Mucosa of descending colon (tissue), 3 donors: ENCODE measurements around the gene SGSM2. TPM values are rescaled to one million over a fixed set of nuclear protein-coding genes. Genes with fewer than 3 reads are reported as not detected.

Experiments
- ATAC-seq: fragments of 200-7000 bp; cut with Tn5 transposase; one replicate; pipeline ENCODE4 v1.9.1; 2020; ENCODE audit warnings: mild to moderate bottlenecking, moderate library complexity
- DNase-seq, 3 donors: peaks; one replicate each; pipeline ENCODE4 v3.0.0-alpha.2; 2020
- H3K36me3 ChIP-seq: fragments of 200-600 bp; one replicate; pipeline ENCODE4 v1.8.0; 2021; ENCODE audit warnings: low read depth, mild to moderate bottlenecking
- H3K4me1 ChIP-seq: fragments of 200-600 bp; one replicate; pipeline ENCODE4 v1.8.0; 2021; ENCODE audit warnings: low read depth, mild to moderate bottlenecking
- H3K4me3 ChIP-seq: fragments of 200-600 bp; one replicate; pipeline ENCODE4 v1.8.0; 2021; ENCODE audit warnings: mild to moderate bottlenecking
- H3K9me3 ChIP-seq: fragments of 200-600 bp; one replicate; pipeline ENCODE4 v1.8.0; 2021; ENCODE audit warnings: mild to moderate bottlenecking
- CTCF ChIP-seq: fragments of 200-600 bp; IDR thresholded peaks from one replicate; pipeline ENCODE4 v1.8.0; 2022; ENCODE audit warnings: antibody characterized with exemption, mild to moderate bottlenecking
- intact Hi-C, 2 donors: fragments of 100-400 bp; cut with DNase I in 1 of 2; cut with micrococcal nuclease in 1 of 2; formaldehyde crosslinking; loops; one replicate each; pipeline versions ENCODE4 v1.11.0 to v1.11.1; 2022; cut with DNase I, micrococcal nuclease
- total RNA-seq, 3 donors: library from RNA; stranded (reverse); fragmentation: NEBNext Ultra II Directional in 2 of 3; extraction: Animal tissue kit (Norgen Biotek cat#: 25700) in 2 of 3; gene quantifications; one replicate each; pipeline versions ENCODE4 v1.2.1 to v1.2.4, GENCODE V29; 2021 to 2023
- donor health status: DM: no; HTN: no; CAD: no; lungs with moderate emphysema.
- donor health status: DM: no; HTN: no; CAD: no.
- donor health status: DM: no; HTN: yes; CAD: no.

SGSM2 gene
- total RNA-seq, 3 donors from 2014 or later, result 29.1 to 57.9 (median 30.2) TPM

GRCh38 chr17:2396568-2397246, 59.4 kb downstream of the SGSM2 start:
- Histone ChIP-seq H3K4me1 (peaks cover 54% of the 10 kb centered on the region), H3K4me3 (peak overlapping the region; percentile 5), H3K9me3 (no peaks in the 10 kb centered on the region), H3K36me3 (peaks cover 8% of the 10 kb centered on the region)
- DNase-seq, result peak; percentile 89 to 96 (median 93)
- no peak for TF ChIP-seq CTCF
- ATAC-seq, result peak; percentile 27
- intact Hi-C loops, result no loop called here

GRCh38 chr17:2397247-2398171, 60.2 kb downstream of the SGSM2 start:
- no peak for ATAC-seq
- no peak for TF ChIP-seq CTCF
- peaks cover 50% of the 10 kb centered on the region for H3K4me1 ChIP-seq
- DNase-seq, result peak in 1 of 3 donors; percentile 41
- no peak overlapping the region for H3K4me3 ChIP-seq
- H3K9me3 ChIP-seq, result no peaks in the 10 kb centered on the region
- H3K36me3 ChIP-seq, result peaks cover 11% of the 10 kb centered on the region
- intact Hi-C loops, result no loop called here

GRCh38 chr17:2398182-2398581, 60.9 kb downstream of the SGSM2 start:
- intact Hi-C loops, result no loop called here
- DNase-seq (peak in 1 of 3 donors; percentile 40), ATAC-seq (no peak)
- TF ChIP-seq CTCF, result no peak
- Histone ChIP-seq H3K9me3 (no peaks in the 10 kb centered on the region), H3K4me1 (peaks cover 56% of the 10 kb centered on the region), H3K4me3 (no peak overlapping the region), H3K36me3 (peaks cover 11% of the 10 kb centered on the region)

- Histone ChIP-seq H3K36me3 (peaks cover 11% of the 10 kb centered on the region), H3K9me3 (no peaks in the 10 kb centered on the region), H3K4me1 (peaks cover 64% of the 10 kb centered on the region), H3K4me3 (peak overlapping the region; percentile 98)
- DNase-seq (peak; percentile 60 to 85 (median 78)), ATAC-seq (peak; percentile 7)
- intact Hi-C loops, result no loop called here
- TF ChIP-seq CTCF, result no peak
These were observed 61.6 kb downstream of the SGSM2 start for GRCh38 chr17:2398655-2399571.
